Activated CD4-positive, alpha-beta T cell treated with anti-CD3 and anti-CD28 coated beads, Interleukin-2, Interleukin-4, amounts not matched to agents 100 ng/mL and 50 ng/mL, durations not matched to agents 16 hours and 8 hours (primary cell): ENCODE data around the gene CCDC88C.

Experiments used
- DNase-seq: peaks from one replicate; pipeline ENCODE4 v3.0.0-alpha.2; 2020; ENCODE audit warnings: low spot score

Gene CCDC88C

DNA sequence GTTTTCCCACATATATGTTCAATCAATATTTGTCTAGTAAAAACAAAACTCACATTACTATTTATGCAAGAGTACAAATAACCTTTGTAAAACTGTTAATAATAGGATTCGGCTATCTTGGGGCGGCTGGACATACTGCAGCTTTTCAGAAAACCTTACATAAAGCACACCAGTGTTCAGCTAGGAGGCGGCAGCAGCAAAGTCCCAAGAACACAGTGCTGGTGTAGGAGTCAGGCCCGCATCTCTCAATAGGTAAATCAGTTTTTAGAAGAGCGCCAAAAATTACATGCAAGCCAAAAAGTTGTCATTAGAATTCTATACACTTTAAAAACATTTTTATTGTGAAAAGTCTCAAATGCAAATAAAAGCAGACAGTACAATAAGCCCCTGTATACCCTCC, 37.5 kb downstream of the CCDC88C start:
- no peak for DNase-seq

DNA sequence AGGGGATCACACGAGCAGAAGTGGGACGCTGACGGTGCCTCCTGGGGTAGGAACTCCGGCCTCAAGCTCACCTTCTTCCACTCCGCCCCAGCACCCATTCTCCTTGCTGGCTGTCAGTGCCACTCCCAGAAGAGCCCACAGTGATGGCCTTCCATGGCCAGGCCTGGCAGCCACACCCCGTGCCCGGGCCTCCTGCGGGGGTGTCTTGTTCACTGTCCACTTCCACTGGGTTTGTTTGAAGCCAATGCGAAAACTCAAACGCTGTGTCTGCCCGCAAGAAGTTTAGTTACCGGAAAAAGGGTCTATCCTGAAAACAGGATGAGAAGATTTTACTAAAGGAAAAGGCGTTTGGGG, 38.1 kb downstream of the CCDC88C start:
- DNase-seq, result no peak

DNA sequence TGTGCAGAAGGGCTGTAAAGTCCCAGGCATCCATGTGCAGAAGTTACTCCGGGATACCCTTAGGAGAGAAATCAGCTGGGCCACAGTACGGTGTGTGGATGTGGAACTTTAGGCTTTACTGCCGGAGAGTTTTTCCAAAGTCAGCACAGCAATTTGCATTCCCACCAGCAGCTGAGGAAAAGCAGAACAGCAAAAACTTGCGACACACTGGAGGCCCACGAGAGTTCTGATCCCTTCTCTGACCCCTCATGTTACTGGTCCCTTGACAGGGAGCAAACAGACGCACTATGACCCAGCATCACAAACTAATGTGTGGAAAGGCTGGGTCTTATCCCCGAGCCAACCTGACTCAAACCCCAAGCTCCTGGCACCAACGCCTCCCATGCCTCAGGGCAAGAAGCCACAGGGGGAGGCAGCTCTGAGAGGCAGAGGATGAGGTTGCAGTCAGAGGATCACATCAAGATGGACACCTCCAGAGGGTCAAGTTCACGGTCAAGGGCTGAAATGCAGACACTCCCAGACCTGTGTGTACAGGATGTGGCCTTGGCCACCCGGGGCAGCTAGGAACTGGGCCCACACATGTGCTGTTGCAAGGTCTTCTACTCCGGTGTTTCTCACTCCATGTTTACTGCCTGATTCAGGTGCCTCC, 38.6 kb downstream of the CCDC88C start:
- DNase-seq, result no peak

DNA sequence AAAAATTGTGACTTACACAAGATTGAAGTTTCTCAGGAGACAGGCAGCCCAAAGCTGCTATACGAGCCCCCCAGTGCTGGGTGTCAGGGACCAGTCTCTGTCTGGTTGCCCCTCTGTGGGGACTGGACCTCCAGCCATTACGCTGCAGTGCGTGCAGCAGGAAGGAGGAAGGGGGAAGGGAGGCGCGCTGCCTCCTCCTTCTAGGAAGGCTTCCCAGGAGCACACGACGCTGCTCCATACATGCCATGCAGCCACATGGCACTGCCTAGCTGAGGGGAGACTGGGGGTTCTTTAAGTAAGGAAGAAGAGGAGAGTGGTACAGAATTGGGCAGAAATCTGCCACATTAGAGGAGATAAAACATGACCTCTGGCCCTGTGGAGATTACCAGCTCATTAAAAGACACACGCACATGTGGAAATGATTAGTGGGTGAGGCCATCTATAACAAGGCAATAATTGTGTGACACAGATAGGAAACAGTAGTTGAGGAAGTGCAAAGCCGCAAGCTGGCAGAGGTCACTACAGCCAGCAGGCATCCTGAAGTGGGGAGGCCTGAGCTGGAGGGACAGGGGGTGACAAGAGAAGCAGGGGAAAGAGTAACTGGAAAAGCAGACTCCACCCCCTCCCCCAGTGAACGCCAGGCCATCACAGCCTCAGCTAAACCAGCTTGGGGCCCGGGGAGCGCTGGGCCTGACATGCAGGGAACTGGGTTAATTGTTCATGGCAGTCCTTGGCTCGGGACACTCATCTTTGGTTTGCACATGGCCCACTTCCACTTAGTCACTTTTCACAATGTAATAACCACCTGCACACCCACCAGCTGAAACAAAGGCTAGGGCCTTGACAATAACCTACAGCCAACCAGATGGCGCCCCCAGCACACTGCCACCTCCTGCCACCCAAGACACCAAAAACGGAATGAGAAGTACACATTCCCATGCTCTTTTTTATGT, 39.6 kb downstream of the CCDC88C start:
- no peak for DNase-seq

DNA sequence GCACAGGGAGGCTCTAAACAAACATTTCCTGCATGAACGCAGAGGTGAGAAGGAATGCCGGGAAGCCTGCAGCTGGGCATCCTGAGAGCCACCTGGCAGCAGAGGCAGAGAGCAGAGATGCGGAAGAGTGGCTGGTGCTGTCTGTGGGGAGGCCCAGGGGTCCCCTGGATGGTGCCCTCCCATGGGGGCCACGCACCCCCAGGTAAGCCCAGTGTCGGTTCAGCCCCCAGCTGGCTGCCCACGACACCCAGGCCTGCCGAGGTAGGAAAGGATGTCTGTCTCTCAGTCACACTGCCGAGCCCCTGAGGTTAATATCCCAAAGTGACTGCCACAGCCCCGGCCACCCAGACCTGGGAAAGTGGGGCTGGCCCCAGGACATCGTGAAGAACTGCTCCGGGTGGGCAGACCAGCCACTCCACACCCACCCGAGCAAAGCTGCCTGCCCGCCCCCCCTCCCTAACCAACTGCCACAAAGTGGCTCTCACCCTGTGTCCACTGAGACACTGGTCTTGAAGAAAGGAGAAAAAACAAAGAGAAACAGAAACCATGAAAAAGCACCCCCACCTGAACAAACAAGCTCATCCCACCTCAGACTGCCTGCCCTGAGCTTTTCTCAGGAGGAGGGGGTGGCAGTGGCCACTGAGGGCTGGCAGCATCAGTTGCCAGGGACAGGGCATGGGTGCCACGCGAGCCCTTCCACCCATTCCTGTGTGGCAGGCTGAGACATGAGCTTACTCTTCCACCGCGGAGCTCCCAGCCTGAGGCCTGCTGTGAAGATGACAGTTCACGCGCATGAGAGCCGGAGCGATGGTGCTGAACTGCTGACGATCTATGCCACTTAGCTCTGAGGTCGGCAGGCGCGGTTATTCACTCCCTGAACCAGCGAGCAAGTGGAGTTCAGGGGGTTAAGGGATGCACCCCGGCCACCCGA, 40.8 kb downstream of the CCDC88C start:
- no peak for DNase-seq

DNA sequence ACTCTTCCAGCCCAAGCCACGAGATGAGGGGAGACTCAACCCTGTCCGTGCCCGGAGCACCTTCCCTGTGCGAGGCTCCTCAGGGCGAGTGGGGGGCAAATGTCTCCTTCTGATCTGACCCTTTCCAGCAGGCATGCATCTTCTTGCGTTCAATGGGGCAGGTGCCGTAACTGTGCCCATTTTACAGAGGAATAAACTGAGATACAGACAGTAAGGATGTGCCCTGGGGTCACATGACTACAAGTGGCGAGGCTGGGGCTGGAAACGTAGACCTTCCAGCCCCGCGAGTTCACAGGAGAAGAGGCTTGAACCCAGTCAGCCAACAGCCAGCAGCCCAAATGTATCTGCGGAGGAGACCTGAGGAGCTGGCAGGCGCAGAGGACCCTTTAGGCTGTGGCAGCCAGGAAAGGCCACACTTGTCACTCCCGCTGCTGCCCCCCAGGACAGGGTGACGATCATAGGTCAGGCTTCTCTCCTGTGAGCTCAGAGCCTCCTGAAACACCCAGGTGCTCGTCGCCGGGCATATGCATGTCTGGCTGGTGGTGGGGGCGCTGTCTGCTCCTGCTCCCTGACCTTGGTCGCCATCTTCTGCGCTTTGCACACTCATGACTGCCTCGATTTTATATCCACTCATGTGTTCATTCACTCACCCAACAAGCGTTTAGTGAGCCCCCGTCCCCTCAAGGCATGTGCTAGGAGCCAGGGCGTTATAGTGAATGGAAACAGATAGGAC, 41.7 kb downstream of the CCDC88C start:
- DNase-seq, result no peak

DNA sequence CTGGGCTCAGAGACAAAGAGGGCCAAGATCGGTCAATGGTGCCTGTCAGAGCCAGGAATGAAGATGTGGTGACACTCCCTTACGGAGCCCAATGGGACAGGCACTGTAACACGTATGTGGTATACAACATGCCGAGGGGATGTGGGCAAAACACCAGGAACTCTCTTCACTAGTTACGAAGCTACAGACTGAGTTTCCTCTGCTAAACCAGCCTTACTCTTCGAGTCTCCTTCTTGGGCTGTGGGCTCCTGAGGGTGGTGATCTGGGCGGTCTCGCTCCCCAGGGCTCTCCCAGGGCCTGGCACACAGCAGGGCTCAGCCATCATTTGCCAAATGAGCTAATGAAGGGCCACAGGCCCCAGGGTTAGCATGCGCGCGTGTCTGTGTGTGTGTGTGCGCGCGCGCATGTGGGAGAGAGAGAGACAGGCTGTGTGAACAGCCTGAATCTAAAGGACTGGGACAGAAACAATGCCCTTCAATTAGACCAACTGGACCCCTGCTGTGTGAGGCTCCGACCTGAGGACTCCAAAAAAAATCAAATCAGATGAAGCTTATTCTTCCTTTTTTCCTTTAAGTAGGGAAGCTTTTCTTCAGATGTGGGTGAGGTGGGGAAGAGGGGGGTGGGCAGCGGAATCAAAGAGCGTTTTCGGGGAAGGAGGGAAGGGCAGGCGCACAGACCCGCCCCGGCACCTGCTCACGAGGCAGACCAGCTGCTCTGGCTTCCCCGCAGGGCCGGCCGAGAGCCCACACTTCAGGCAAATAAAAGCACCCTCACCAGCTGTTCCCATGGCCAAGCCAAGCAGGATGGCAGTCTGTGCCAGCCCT, 42.5 kb downstream of the CCDC88C start:
- peak; percentile 38 for DNase-seq

DNA sequence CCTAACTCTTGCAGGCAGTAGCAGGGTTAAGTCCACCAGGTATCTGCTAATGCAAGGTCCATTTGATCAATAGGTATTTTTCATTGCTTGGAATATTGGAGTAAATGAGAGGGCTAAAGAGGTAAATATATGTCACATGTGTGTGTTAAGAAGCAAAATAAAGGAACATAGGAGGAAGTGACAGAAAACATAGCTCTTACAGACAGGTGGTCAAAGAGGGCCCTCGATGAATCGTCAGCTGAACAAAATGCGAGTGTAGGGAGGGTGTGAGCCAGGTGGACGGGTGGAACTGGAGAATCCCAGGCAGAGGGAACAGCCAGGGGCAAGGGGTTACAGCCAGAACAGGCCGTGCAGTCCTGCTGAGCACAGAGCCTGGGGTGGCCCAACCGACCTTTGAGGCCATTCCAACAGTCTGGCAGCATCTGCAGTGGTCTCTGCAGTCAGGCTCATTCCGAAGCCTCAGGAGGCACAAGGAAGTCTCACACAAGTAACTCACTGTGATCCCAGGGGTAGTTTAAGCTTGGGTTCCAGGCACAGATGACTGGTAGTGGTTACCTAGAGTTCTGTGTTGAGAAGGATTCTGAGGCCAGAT, 43.2 kb downstream of the CCDC88C start:
- no peak for DNase-seq

DNA sequence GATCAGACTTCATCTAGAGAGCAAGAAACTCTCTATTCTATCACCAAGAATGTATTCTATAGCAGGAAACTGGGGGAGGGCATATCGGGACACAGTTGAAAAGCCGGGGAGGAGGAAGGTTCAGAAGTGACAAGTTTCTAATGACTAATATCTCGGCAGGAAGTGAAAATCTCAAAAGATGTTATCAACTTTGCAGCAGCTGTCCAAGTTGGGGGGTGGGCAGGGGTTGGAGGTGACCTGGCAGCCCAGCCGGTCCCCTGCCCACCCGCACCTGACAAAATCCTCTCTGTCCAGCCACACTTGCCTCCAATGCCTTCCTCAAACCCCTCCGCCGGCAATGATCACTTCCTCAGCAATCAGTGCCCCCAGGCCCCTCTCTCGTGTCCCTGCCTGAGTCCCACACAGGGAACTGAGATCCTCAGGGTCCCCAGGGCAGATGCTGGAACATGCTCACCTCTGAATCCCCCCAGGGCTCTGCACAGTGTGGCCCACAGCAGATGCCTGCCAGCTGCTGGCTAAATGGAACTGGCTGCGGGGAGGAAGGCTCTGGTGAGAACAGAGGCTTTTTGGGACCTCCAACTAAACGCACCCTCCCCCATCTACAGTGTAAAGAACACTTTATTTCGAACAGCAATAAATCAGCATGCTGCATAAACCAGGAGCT, 43.9 kb downstream of the CCDC88C start:
- DNase-seq, result peak; percentile 88

DNA sequence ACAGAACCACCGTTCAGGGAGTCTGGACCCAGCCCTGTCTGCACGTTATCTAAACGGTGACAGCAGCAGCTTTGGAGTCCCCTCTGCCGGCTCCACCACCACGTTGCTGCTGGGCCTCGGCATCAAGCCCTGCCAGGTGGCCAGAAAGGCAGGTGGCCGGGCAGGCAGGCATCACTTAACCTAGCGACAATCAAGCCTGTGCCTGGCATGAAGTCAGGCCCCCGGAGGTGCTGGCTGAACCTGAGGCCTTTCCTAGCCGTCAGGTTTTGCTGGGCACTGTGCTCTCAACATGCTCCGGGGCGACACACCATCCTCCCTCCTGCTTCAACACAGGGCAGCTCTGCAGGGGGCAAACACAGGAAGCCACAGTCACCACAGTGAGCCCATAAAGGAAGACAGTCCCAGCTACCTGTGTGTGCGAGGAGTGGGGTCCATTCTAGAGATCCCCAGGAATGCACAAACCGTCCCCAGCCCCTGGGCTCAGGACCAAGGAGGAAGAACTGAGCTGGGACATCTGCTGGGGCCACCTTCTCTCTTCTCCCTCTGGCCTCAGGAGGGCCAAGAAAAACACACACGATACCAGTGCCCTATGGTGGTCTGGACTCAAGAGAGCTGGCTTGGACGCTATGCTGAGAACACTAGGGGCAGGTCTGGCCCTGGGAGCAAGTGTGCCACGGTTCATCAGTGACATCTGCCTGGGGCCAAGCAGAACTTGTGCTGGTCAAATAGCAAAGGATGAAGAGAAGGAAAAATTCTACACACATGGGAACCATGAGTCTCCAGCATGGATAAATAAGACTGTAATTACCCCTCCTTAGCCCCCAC, 44.7 kb downstream of the CCDC88C start:
- DNase-seq, result peak; percentile 55

DNA sequence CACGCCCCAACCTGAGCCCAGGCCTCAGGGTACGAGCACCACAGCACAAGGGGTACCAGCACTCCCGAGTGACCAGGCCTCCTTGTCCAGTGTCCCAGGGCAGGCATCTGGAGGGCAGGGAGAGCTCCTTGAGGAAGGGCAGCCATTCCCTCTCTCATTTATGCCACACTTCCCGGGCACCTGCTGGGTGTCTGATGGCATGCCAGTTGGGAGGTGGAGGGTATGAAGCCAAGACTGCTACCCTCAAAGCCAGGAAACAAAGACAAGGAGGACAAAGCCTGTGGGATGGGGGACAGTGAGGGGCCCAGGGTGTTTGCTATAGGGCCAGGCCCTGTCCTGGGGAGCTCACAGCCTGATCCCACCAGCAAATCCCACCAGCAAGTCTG, 45.6 kb downstream of the CCDC88C start:
- no peak for DNase-seq

DNA sequence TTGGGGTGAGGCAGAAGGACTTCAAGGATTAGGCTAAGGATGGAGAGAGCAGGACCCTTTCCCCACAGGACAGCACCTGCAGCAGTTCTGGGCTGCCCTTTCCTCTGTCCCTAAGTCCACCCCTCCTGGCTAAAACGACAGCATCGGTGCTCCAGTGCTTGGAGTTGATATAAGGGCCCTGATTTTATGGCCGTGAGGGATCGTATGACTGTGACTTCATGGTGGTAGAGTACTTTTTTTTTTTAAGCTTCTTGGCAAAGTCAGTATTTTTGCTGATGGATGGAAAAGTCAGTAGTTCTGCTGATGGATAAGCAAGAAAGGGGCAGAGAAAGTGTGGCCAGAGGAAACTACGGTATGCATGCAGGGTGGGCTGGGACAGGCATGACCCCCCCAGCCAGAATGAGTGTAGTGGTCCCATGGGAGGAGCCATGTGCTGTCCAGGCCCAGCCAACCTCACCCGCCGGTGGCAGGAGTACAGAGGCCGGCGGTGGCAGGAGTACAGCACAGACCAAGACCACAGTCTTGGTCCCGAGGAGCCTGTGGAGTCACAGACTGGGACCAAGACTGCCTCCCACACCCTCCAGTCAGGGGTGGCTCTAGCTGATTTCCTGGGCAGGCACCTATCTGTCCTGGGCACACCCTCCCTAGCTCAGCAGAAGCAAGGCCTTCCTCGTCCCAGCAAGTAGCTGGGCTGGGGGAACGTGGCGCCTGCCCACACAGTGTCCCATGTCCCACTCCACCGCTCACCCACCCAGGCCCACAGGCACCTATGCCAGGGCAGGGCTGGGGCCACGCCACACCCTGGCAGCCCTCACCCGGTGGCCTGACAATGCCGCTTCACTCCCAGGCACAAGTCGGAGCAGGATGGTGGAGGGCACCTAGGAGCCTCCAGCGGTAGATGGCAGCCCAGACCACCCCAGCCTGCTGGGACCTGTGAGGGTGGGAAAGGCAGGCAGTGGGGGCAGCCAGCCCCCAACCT, 46.3 kb downstream of the CCDC88C start:
- no peak for DNase-seq

DNA sequence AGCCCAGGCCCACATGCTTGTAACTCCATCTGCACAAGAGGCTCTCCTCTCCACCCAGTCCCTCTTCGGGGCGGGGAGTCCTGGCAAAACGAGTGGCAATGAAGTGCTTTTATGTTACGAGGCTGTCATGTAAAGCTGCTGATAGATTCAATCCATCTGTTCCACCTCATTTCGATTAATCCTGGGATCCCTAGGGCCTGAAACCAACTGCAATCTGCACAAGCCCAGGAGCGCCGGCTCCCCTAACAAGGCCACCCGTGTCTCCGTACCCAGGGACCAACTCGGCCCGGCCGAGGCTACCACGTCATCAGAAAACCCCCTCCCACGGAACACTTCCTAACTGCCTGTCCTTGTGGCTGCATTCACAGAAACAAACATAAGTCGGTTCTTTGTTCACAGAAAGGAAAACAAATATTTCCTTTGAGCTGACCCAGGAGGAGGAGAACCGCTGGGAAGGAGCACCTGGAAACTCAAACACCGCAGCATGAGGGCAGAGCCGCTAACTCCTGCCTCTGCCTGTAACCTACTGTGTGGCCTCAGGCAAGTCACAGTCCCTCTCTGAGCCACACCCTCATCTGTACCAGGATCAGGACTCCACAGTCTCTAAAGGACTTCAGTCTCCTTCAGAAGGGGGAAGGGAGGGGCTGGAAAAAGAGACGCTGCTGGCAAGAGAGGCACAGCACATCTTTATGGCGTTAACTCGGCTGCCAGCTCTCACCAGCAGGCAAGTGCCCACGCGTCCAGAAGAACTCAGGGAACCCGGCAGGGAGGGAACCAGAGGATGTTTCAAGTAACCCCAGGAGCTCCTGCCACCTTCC, 47.8 kb downstream of the CCDC88C start:
- peak; percentile 36 for DNase-seq

DNA sequence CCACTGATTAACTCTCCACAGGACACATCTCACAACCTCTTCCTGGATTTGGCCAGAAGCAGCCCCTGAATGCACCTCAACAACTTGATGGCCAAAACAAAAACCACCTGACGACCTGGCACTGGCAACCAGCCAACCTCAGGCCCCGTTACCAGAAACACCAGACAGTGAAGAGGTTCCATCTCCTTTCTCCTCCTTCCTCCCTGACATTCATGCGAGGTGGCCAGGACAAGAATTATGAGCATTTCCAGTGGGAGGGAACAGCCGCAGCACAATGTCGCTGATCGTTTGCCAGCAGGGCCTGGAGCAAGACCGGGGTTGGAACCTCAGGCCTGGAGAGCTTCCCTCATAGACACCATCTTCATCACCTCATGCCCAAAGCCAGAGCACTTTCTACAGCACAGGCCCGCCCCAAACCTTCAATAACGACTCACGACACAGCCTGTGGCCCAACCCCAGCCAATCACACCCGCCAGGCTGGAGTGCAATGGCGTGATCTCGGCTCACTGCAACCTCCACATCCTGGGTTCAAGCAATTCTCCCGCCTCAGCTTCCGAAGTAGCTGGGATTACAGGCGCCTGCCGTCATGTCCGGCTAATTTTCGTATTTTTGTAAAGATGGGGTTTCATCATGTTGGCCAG, 48.7 kb downstream of the CCDC88C start:
- DNase-seq, result no peak

DNA sequence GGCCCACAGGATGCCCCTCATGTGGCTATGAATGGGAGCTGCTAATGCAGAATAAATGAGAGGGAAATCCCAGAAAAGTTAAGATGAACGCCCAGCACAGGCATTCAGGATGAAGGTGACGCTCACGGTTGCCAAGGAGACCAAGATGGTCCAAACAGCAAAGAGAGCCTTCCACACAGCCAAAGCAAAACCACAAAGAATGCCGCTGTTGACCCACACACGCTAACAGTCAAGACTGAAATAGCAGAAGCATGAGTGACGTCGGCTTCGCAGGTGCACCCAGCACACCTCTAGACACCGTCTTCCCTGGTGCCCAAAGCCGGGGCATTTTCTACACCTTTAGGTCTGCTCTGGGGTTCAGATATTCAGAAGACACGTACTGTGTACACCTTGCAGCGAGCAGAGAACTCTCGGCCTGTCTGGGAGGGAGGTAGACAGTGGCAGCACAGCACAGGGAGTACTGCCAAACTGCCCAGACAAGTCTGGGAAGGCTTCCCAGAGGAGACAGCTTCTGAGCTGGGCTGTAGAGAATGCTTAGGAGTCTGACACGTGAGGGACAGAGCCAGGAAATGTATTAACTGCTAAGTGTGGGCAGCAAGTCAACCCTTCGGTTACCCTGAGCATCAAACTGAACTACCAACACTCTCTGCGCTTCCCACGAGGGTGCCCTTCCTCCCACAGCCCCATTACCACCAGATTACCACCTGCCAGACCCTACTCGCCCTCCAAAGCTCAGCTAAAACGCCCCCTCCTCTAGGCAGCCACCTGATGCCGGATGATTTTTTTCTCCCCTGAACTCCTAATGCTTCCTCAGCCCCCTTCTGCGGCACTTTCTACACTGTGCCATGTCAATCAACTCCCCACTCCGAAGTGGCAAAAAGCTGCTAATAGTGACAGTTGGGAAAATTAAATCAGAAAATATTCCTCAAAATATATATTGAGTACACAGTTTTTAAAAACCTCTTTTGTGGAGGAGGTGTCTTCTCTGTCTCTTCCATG, 50.1 kb downstream of the CCDC88C start:
- peak; percentile 72 for DNase-seq
